Epithelial cell of esophagus (primary cell): Measurements from ENCODE around the gene CAMSAP1.

ENCODE experiments used
- DNase-seq: peaks from one replicate; pipeline ENCODE4 v3.0.0; 2010; ENCODE audit warnings: low read depth
- H3K4me3 ChIP-seq: 2 replicates; pipeline ENCODE4 v1.5.1; 2011; ENCODE audit warnings: mild to moderate bottlenecking, low read length, control low read depth
- CTCF ChIP-seq: IDR thresholded peaks from 2 replicates; pipeline ENCODE4 v1.5.1; 2011; ENCODE audit warnings: low read depth, mild to moderate bottlenecking, low read length, control low read depth, inconsistent platforms; ENCODE audit not compliant: insufficient read depth; ENCODE audit errors: missing control alignments

Gene CAMSAP1

GRCh38 chr9:135933114-135933513, 25.8 kb upstream of the CAMSAP1 start:
- no peak for DNase-seq
- no peak overlapping the region for H3K4me3 ChIP-seq
- no peak for TF ChIP-seq CTCF

DNA sequence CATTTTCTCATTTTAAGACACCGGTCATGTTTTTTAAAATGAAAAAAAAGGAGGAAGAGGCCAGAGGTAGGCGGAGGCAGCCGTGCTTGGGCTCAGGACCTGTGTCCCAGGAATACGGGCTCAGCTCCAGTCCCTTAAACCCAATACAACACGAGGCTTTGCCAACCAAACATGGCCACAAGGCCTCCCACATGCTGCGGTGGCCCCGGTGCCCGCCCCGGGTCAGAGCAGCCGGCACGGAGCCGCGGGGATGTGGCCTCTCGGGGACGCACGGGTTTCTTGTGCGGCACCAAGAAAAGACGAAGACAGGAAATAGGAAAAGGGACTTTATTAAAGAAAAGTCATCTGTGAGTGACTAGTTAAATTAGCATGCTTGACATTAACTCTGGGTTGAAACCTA, 25.3 kb upstream of the CAMSAP1 start:
- no peak for TF ChIP-seq CTCF
- DNase-seq, result no peak
- H3K4me3 ChIP-seq, result no peak overlapping the region

DNA sequence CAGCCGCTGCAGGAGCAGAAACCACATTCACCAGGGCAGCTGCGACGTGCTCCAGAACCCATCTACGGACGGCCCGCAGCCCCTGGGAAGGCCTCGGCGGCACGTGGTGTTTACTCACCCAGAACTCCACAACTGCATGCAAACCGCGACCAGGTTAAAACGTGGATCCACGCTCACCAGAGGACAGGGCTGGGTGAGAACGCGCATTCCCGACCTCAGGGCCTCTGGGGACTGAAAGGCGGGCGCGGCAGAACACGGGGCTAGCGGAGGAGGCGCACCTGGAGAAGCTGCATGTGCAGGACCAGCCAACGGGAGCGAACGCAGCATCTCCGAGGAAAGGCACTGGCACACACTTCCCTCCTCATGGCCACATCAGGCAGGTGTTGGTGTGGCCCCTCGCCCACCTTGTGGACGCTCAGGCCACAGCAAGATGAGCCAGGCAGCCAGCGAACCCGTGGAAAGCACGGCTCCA, 24.0 kb upstream of the CAMSAP1 start:
- no peak for TF ChIP-seq CTCF
- no peak overlapping the region for H3K4me3 ChIP-seq
- no peak for DNase-seq

DNA sequence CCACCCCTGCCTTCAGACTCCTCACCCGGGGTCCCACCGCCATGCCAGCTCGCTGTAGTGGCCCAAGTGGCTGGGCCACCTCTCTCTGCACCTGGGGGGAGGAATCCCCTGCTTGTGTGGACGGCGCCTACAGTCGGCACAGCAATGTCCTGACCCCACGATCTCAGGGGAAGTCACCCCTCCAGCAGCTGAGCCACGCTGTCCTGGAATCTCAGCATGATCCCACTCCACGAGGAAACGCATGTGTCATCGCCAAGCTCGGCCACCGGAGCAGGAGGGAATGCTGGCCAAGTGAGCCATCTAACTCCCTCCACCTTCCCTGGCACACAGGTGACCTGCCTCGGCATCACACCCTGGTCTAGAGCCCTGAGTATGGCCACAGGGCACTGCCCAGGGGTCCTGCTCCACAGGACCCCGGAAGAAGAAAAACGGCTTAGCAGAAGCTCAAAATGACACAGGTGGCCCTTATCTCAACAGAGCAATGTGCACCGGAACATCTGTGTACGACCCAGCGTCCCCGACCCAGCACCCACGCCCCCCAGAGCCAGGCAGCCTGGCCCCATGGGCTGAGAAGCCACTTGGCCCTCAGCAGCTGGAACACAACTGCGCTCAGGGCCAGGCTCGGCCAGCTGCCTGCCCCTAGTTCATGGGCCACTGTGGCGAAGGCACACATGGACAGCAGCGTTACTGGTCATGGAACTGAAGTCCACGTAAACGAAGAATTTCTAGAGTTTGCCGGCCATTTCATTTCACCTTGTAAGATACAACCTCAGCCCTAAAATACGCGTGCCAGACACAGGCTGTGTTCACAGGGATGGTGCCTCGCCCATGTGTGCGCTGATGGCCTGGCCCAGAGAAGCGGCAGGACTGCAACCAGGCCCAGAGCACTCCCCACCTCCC, 23.4 kb upstream of the CAMSAP1 start:
- no peak overlapping the region for H3K4me3 ChIP-seq
- no peak for TF ChIP-seq CTCF
- no peak for DNase-seq

GRCh38 chr9:135929656-135930445, 22.5 kb upstream of the CAMSAP1 start:
- no peak for TF ChIP-seq CTCF
- DNase-seq, result no peak

GRCh38 chr9:135928731-135929655, 21.6 kb upstream of the CAMSAP1 start:
- no peak for DNase-seq
- TF ChIP-seq CTCF, result no peak

More at GRCh38 chr9:135929656-135930445, 22.5 kb upstream of the CAMSAP1 start:
- H3K4me3 ChIP-seq, result no peak overlapping the region

More at GRCh38 chr9:135928731-135929655, 21.6 kb upstream of the CAMSAP1 start:
- H3K4me3 ChIP-seq, result no peak overlapping the region
